HG02943 (cell line): ENCODE results near the gene PPIL4.
"Not testable (repeated sequence)": the region's sequence is repeated elsewhere in the genome, so short reads cannot be mapped to it uniquely, and the experiment has no call there.

Source experiments
- ATAC-seq: cut with Tn5 transposase; IDR thresholded peaks from one replicate; pipeline ENCODE4 v1.9.1; 2021; ENCODE audit warnings: mild to moderate bottlenecking, low read depth, moderate library complexity; ENCODE audit not compliant: unreplicated experiment

The PPIL4 gene

GRCh38 chr6:149462712-149463111, 83.1 kb downstream of the PPIL4 start:
- ATAC-seq: not testable (repeated sequence)

- ATAC-seq: no peak
Observed at GRCh38 chr6:149461670-149462069, 84.2 kb downstream of the PPIL4 start.

GRCh38 chr6:149460249-149460648, 85.6 kb downstream of the PPIL4 start:
- ATAC-seq: not testable (repeated sequence)

- ATAC-seq: no peak
Observed at GRCh38 chr6:149459761-149460160, 86.1 kb downstream of the PPIL4 start.

- no peak for ATAC-seq
Observed at GRCh38 chr6:149458806-149459205, 87.0 kb downstream of the PPIL4 start.

GRCh38 chr6:149458196-149458595, 87.6 kb downstream of the PPIL4 start:
- no peak for ATAC-seq

- ATAC-seq: no peak
Observed at GRCh38 chr6:149457316-149457884, 88.4 kb downstream of the PPIL4 start.

GRCh38 chr6:149456311-149457021, 89.4 kb downstream of the PPIL4 start:
- ATAC-seq: no peak

GRCh38 chr6:149455031-149455732, 90.7 kb downstream of the PPIL4 start:
- no peak for ATAC-seq
